ENCODE data around the gene ARHGEF28. TPM values are rescaled to one million over a fixed set of nuclear protein-coding genes. Genes with fewer than 3 reads are reported as not detected.

Gene ARHGEF28
- total and polyA plus RNA-seq, 2 of the 13 experiments (the other 11 are each of a cell fraction or from before 2014, with no cell fraction given): 17.4 to 34.1 TPM

GRCh38 chr5:73808911-73809310, 182.9 kb downstream of the ARHGEF28 start (continued):
- TF ChIP-seq, protein P1, sequence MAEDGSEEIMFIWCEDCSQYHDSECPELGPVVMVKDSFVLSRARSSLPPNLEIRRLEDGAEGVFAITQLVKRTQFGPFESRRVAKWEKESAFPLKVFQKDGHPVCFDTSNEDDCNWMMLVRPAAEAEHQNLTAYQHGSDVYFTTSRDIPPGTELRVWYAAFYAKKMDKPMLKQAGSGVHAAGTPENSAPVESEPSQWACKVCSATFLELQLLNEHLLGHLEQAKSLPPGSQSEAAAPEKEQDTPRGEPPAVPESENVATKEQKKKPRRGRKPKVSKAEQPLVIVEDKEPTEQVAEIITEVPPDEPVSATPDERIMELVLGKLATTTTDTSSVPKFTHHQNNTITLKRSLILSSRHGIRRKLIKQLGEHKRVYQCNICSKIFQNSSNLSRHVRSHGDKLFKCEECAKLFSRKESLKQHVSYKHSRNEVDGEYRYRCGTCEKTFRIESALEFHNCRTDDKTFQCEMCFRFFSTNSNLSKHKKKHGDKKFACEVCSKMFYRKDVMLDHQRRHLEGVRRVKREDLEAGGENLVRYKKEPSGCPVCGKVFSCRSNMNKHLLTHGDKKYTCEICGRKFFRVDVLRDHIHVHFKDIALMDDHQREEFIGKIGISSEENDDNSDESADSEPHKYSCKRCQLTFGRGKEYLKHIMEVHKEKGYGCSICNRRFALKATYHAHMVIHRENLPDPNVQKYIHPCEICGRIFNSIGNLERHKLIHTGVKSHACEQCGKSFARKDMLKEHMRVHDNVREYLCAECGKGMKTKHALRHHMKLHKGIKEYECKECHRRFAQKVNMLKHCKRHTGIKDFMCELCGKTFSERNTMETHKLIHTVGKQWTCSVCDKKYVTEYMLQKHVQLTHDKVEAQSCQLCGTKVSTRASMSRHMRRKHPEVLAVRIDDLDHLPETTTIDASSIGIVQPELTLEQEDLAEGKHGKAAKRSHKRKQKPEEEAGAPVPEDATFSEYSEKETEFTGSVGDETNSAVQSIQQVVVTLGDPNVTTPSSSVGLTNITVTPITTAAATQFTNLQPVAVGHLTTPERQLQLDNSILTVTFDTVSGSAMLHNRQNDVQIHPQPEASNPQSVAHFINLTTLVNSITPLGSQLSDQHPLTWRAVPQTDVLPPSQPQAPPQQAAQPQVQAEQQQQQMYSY (CRISPR knock-in tag; IDR thresholded peaks at IDR 0.05): no peak
- TF ChIP-seq RXRA (CRISPR knock-in tag; IDR thresholded peaks at IDR 0.05) (no peak), ZC3H4 (CRISPR knock-in tag; IDR thresholded peaks at IDR 0.05; ENCODE audit: borderline replicate concordance) (no peak), KLF11 (CRISPR knock-in tag; IDR thresholded peaks at IDR 0.05) (no peak), ZNF468 (CRISPR knock-in tag; IDR thresholded peaks at IDR 0.05) (no peak), TRAFD1 (CRISPR knock-in tag; IDR thresholded peaks at IDR 0.05; ENCODE audit: borderline replicate concordance) (no peak), ZNF839 (CRISPR knock-in tag; IDR thresholded peaks at IDR 0.05; ENCODE audit: borderline replicate concordance) (no peak), MXD3 (CRISPR knock-in tag; IDR thresholded peaks at IDR 0.05) (no peak), TRIM24 (CRISPR knock-in tag; IDR thresholded peaks at IDR 0.05) (no peak), THAP9 (CRISPR knock-in tag; IDR thresholded peaks at IDR 0.05; ENCODE audit: borderline replicate concordance) (no peak)
